ENCODE data around the gene HSPA13.

DNA sequence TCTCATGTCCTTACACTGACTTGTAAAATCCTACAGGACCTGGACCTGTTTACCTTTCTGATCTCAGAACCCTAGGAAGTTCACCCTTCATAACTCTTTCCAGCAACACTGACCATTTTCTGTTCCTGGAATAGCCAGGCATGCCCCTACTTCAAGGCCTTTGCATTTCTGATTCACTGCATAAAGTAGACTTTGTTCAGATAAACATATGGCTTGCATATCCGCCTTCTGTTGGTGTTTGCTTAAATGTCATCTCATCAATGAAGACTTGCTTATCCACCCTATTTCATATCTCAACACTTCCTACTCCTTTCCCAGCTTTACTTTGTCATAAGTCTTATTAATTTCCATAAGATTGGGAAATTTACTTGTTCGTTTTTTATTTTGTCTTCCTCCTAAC is 57.4 kb downstream of the HSPA13 start:
- TF ChIP-seq, protein P1, sequence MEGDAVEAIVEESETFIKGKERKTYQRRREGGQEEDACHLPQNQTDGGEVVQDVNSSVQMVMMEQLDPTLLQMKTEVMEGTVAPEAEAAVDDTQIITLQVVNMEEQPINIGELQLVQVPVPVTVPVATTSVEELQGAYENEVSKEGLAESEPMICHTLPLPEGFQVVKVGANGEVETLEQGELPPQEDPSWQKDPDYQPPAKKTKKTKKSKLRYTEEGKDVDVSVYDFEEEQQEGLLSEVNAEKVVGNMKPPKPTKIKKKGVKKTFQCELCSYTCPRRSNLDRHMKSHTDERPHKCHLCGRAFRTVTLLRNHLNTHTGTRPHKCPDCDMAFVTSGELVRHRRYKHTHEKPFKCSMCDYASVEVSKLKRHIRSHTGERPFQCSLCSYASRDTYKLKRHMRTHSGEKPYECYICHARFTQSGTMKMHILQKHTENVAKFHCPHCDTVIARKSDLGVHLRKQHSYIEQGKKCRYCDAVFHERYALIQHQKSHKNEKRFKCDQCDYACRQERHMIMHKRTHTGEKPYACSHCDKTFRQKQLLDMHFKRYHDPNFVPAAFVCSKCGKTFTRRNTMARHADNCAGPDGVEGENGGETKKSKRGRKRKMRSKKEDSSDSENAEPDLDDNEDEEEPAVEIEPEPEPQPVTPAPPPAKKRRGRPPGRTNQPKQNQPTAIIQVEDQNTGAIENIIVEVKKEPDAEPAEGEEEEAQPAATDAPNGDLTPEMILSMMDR (IDR thresholded peaks at IDR 0.05; ENCODE audit: control extremely low read depth in 1 of 3, insufficient read depth in 1 of 3, low read depth in 1 of 3, low read length in 3 of 3), result no peak
- TF ChIP-seq EZH2 (IDR thresholded peaks at IDR 0.05; ENCODE audit: low read depth, low read length, severe bottlenecking) (no peak), RAD21 (IDR thresholded peaks at IDR 0.05 in 1 of 2, conservative IDR thresholded peaks at IDR 0.05 in 1 of 2; ENCODE audit: low read depth in 2 of 2, low read length in 2 of 2) (no peak), BCL11A (IDR thresholded peaks at IDR 0.05; ENCODE audit: low read depth in 2 of 2, low read length in 2 of 2) (no peak)

All from H1 (cell line).